Activated naive CD8-positive, alpha-beta T cell treated with anti-CD3 and anti-CD28 coated beads, Interleukin-2, amount 10 ng/mL, durations not matched to agents 7 days and 5 days (primary cell): Measurements from ENCODE around the gene GLP2R. TPM values are rescaled to one million over a fixed set of nuclear protein-coding genes. Genes with fewer than 3 reads are reported as not detected.

Experiments used
- ATAC-seq: fragments of 150-1000 bp; cut with Tn5 transposase; one replicate; pipeline ENCODE4 v1.10.0; 2021; ENCODE audit warnings: low read depth, moderate library complexity
- POLR2A ChIA-PET: fragments of 350-600 bp; sonication (Branson Sonifier 250); formaldehyde crosslinking; loops from one replicate; lab custom pipeline; 2021; ENCODE audit warnings: antibody characterized with exemption; lab: Charles Lee
- DNase-seq: peaks from one replicate; pipeline ENCODE4 v3.0.0; 2021
- H3K27ac Mint-ChIP-seq: one replicate; pipeline ENCODE4 v1.8.0; 2022; ENCODE audit warnings: mild to moderate bottlenecking, mixed read lengths
- H3K27me3 Mint-ChIP-seq: one replicate; pipeline ENCODE4 v1.8.0; 2022; ENCODE audit warnings: mild to moderate bottlenecking, moderate library complexity, mixed read lengths
- H3K36me3 Mint-ChIP-seq: one replicate; pipeline ENCODE4 v1.8.0; 2021; ENCODE audit warnings: mild to moderate bottlenecking, mixed read lengths
- H3K4me1 Mint-ChIP-seq: one replicate; pipeline ENCODE4 v1.8.0; 2021; ENCODE audit warnings: mixed read lengths
- H3K4me3 Mint-ChIP-seq: one replicate; pipeline ENCODE4 v1.8.0; 2022; ENCODE audit warnings: mild to moderate bottlenecking, moderate library complexity, mixed read lengths
- H3K9me3 Mint-ChIP-seq: one replicate; pipeline ENCODE4 v1.8.0; 2021; ENCODE audit warnings: mixed read lengths
- total RNA-seq, 2 experiments: library from RNA; stranded (reverse); gene quantifications; one replicate each; pipeline ENCODE4 v1.2.3, GENCODE V29; 2021

Gene GLP2R
- total RNA-seq, 2 experiments from 2014 or later, result not detected

GRCh38 chr17:9821921-9822320, 3.8 kb upstream of the GLP2R start, which contains the start of gene GSG1L2:
Gene GSG1L2, minus strand, starts transcription at chr17:9822079. Its CDS starts 8 bp downstream, at chr17:9822071.
- Mint-ChIP-seq H3K27me3 (no peaks in the 10 kb centered on the region), H3K4me1 (no peaks in the 10 kb centered on the region), H3K27ac (no peak within 1 kb of the TSS), H3K36me3 (no peaks in the 10 kb centered on the region), H3K4me3 (no peak within 1 kb of the TSS), H3K9me3 (no peaks in the 10 kb centered on the region)
- POLR2A ChIA-PET, result no interaction called here
- no peak for DNase-seq
- ATAC-seq, result no peak

- no peaks in the 10 kb centered on the region for H3K4me1 Mint-ChIP-seq
- no peak overlapping the region for H3K27ac Mint-ChIP-seq
- DNase-seq, result no peak
These were observed 1.6 kb upstream of the GLP2R start for GRCh38 chr17:9824094-9824493.

GRCh38 chr17:9824797-9825338, 856 bp upstream of the GLP2R start:
- Mint-ChIP-seq H3K27me3 (no peaks in the 10 kb centered on the region), H3K4me1 (no peaks in the 10 kb centered on the region), H3K27ac (no peak overlapping the region), H3K9me3 (no peaks in the 10 kb centered on the region), H3K36me3 (no peaks in the 10 kb centered on the region), H3K4me3 (no peak overlapping the region)
- POLR2A ChIA-PET, result no interaction called here
- ATAC-seq, result no peak
- DNase-seq, result no peak

More at GRCh38 chr17:9824094-9824493, 1.6 kb upstream of the GLP2R start:
- no peak for ATAC-seq
- Mint-ChIP-seq H3K27me3 (no peaks in the 10 kb centered on the region), H3K4me3 (no peak overlapping the region), H3K9me3 (no peaks in the 10 kb centered on the region), H3K36me3 (no peaks in the 10 kb centered on the region)
- POLR2A ChIA-PET, result no interaction called here

GRCh38 chr17:9828296-9829295, 2.9 kb downstream of the GLP2R start:
- no peak for ATAC-seq
- no peak overlapping the region for H3K4me3 Mint-ChIP-seq
- H3K4me1 Mint-ChIP-seq, result no peaks in the 10 kb centered on the region
- H3K27ac Mint-ChIP-seq, result no peak overlapping the region
- no peak for DNase-seq
- POLR2A ChIA-PET, result no interaction called here
- no peaks in the 10 kb centered on the region for H3K9me3 Mint-ChIP-seq
- H3K27me3 Mint-ChIP-seq, result no peaks in the 10 kb centered on the region
- H3K36me3 Mint-ChIP-seq, result no peaks in the 10 kb centered on the region

GRCh38 chr17:9829343-9829742, 3.6 kb downstream of the GLP2R start:
- Mint-ChIP-seq H3K4me3 (no peak overlapping the region), H3K36me3 (no peaks in the 10 kb centered on the region), H3K27me3 (no peaks in the 10 kb centered on the region), H3K27ac (no peak overlapping the region), H3K4me1 (no peaks in the 10 kb centered on the region), H3K9me3 (no peaks in the 10 kb centered on the region)
- POLR2A ChIA-PET, result no interaction called here
- ATAC-seq (no peak), DNase-seq (no peak)

- no peaks in the 10 kb centered on the region for H3K36me3 Mint-ChIP-seq
- H3K27ac Mint-ChIP-seq, result no peak overlapping the region
- H3K4me3 Mint-ChIP-seq, result no peak overlapping the region
- H3K9me3 Mint-ChIP-seq, result no peaks in the 10 kb centered on the region
- POLR2A ChIA-PET, result no interaction called here
- DNase-seq, result no peak
- H3K27me3 Mint-ChIP-seq, result no peaks in the 10 kb centered on the region
- no peaks in the 10 kb centered on the region for H3K4me1 Mint-ChIP-seq
- ATAC-seq, result no peak
These were observed 5.0 kb downstream of the GLP2R start for GRCh38 chr17:9830711-9831110.

- no peak for DNase-seq
- Mint-ChIP-seq H3K9me3 (no peaks in the 10 kb centered on the region), H3K4me3 (no peak overlapping the region), H3K27me3 (no peaks in the 10 kb centered on the region), H3K27ac (no peak overlapping the region), H3K36me3 (no peaks in the 10 kb centered on the region), H3K4me1 (no peaks in the 10 kb centered on the region)
- POLR2A ChIA-PET, result no interaction called here
- ATAC-seq, result no peak
These were observed 8.2 kb downstream of the GLP2R start for GRCh38 chr17:9833922-9834321.

GRCh38 chr17:9837551-9838471, 12.1 kb downstream of the GLP2R start:
- H3K27ac Mint-ChIP-seq, result no peak overlapping the region
- H3K36me3 Mint-ChIP-seq, result no peaks in the 10 kb centered on the region
- no peak for DNase-seq
- ATAC-seq, result no peak
- H3K27me3 Mint-ChIP-seq, result no peaks in the 10 kb centered on the region
- H3K9me3 Mint-ChIP-seq, result no peaks in the 10 kb centered on the region
- no peak overlapping the region for H3K4me3 Mint-ChIP-seq
- POLR2A ChIA-PET, result no interaction called here
- no peaks in the 10 kb centered on the region for H3K4me1 Mint-ChIP-seq

- Mint-ChIP-seq H3K4me3 (no peak overlapping the region), H3K27ac (no peak overlapping the region), H3K36me3 (no peaks in the 10 kb centered on the region), H3K4me1 (no peaks in the 10 kb centered on the region), H3K27me3 (no peaks in the 10 kb centered on the region), H3K9me3 (no peaks in the 10 kb centered on the region)
- DNase-seq, result no peak
- POLR2A ChIA-PET, result no interaction called here
- no peak for ATAC-seq
These were observed 13.7 kb downstream of the GLP2R start for GRCh38 chr17:9839433-9839832.

GRCh38 chr17:9842057-9842758, 16.5 kb downstream of the GLP2R start:
- H3K9me3 Mint-ChIP-seq, result no peaks in the 10 kb centered on the region
- H3K4me1 Mint-ChIP-seq, result no peaks in the 10 kb centered on the region
- ATAC-seq (no peak), DNase-seq (no peak)
- H3K27me3 Mint-ChIP-seq, result no peaks in the 10 kb centered on the region
- no peak overlapping the region for H3K27ac Mint-ChIP-seq
- H3K4me3 Mint-ChIP-seq, result no peak overlapping the region
- POLR2A ChIA-PET, result no interaction called here
- H3K36me3 Mint-ChIP-seq, result no peaks in the 10 kb centered on the region

- no peaks in the 10 kb centered on the region for H3K36me3 Mint-ChIP-seq
- H3K9me3 Mint-ChIP-seq, result no peaks in the 10 kb centered on the region
- no peak for ATAC-seq
- POLR2A ChIA-PET, result no interaction called here
- no peak overlapping the region for H3K4me3 Mint-ChIP-seq
- no peaks in the 10 kb centered on the region for H3K4me1 Mint-ChIP-seq
- H3K27me3 Mint-ChIP-seq, result no peaks in the 10 kb centered on the region
- DNase-seq, result no peak
- no peak overlapping the region for H3K27ac Mint-ChIP-seq
These were observed 17.7 kb downstream of the GLP2R start for GRCh38 chr17:9843152-9844010.

- Mint-ChIP-seq H3K4me1 (no peaks in the 10 kb centered on the region), H3K27me3 (no peaks in the 10 kb centered on the region), H3K4me3 (no peak overlapping the region), H3K27ac (no peak overlapping the region), H3K36me3 (no peaks in the 10 kb centered on the region), H3K9me3 (no peaks in the 10 kb centered on the region)
- POLR2A ChIA-PET, result no interaction called here
- no peak for DNase-seq
- no peak for ATAC-seq
These were observed 18.4 kb downstream of the GLP2R start for GRCh38 chr17:9844153-9844552.
